ENCODE data around the gene GATA5. TPM values are rescaled to one million over a fixed set of nuclear protein-coding genes. Genes with fewer than 3 reads are reported as not detected.

GATA5 gene
- total and polyA plus RNA-seq, 7 experiments from 2014 or later, result not detected

GRCh38 chr20:62489932-62490263 is 14.1 kb upstream of the GATA5 start:
- no peaks in the 10 kb centered on the region for H3K36me3 Mint-ChIP-seq
- no peak overlapping the region for H3K27ac ChIP-seq (ENCODE audit: low read depth, low read length)
- H3K9me3 Mint-ChIP-seq, result no peaks in the 10 kb centered on the region
- peaks cover 0 to 2% (median 0%) of the 10 kb centered on the region in 7 donors for H3K4me1 Mint-ChIP-seq
- DNase-seq (no peak), ATAC-seq (no peak)
- intact Hi-C loops (cut with micrococcal nuclease), result no loop called here
- H3K27me3 ChIP-seq (ENCODE audit: control insufficient read depth in 2 of 2, insufficient read depth in 2 of 2, low read length in 2 of 2), result no peaks in the 10 kb centered on the region
- CTCF ChIA-PET, result no interaction called here
- peaks cover 16 to 43% (median 35%) of the 10 kb centered on the region in 5 donors for H3K27me3 Mint-ChIP-seq
- no peak overlapping the region for H3K4me3 Mint-ChIP-seq
- POLR2A ChIA-PET, result no interaction called here
- H3K36me3 ChIP-seq (ENCODE audit: control insufficient read depth in 2 of 3, insufficient read depth in 3 of 3, low read length in 3 of 3), result no peaks in the 10 kb centered on the region
- no peak overlapping the region for H3K27ac Mint-ChIP-seq
- H3K9me3 ChIP-seq (ENCODE audit: control insufficient read depth in 2 of 3, low read length in 3 of 3), result no peaks in the 10 kb centered on the region
- H3K4me1 ChIP-seq (ENCODE audit: control insufficient read depth in 2 of 2, insufficient read depth in 2 of 2, low read length in 2 of 2), result no peaks in the 10 kb centered on the region
- H3K4me3 ChIP-seq (ENCODE audit: low read length), result no peak overlapping the region

- ATAC-seq, result no peak
- no peak overlapping the region for H3K27ac Mint-ChIP-seq
- POLR2A ChIA-PET, result no interaction called here
These were observed 13.6 kb upstream of the GATA5 start for GRCh38 chr20:62489186-62489931.

GRCh38 chr20:62488470-62488869 is 12.7 kb upstream of the GATA5 start:
- H3K4me1 Mint-ChIP-seq, result no peaks in the 10 kb centered on the region
- ChIA-PET CTCF (no interaction called here), POLR2A (interaction anchor here (0.6 kb wide), 1 partner anchor 246 kb away, joined by 3 read pairs; no protein-coding TSS in a partner anchor)
- no peak overlapping the region for H3K27ac ChIP-seq (ENCODE audit: low read depth, low read length)
- no peak overlapping the region for H3K4me3 Mint-ChIP-seq
- no peak for ATAC-seq
- no peaks in the 10 kb centered on the region for H3K36me3 ChIP-seq (ENCODE audit: control insufficient read depth in 2 of 3, insufficient read depth in 3 of 3, low read length in 3 of 3)
- DNase-seq, result no peak
- peaks cover 20 to 58% (median 39%) of the 10 kb centered on the region in 5 donors for H3K27me3 Mint-ChIP-seq
- no peak overlapping the region for H3K27ac Mint-ChIP-seq
- H3K36me3 Mint-ChIP-seq, result no peaks in the 10 kb centered on the region
- H3K4me1 ChIP-seq (ENCODE audit: control insufficient read depth in 2 of 2, insufficient read depth in 2 of 2, low read length in 2 of 2), result no peaks in the 10 kb centered on the region
- H3K27me3 ChIP-seq (ENCODE audit: control insufficient read depth in 2 of 2, insufficient read depth in 2 of 2, low read length in 2 of 2), result no peaks in the 10 kb centered on the region
- H3K9me3 Mint-ChIP-seq, result no peaks in the 10 kb centered on the region
- no peak overlapping the region for H3K4me3 ChIP-seq (ENCODE audit: low read length)
- intact Hi-C loops (cut with micrococcal nuclease), result no loop called here
- no peaks in the 10 kb centered on the region for H3K9me3 ChIP-seq (ENCODE audit: control insufficient read depth in 2 of 3, low read length in 3 of 3)

More at GRCh38 chr20:62489186-62489931, 13.6 kb upstream of the GATA5 start:
- Mint-ChIP-seq H3K36me3 (no peaks in the 10 kb centered on the region), H3K9me3 (no peaks in the 10 kb centered on the region), H3K4me1 (no peaks in the 10 kb centered on the region), H3K27me3 (peaks cover 16 to 49% (median 35%) of the 10 kb centered on the region in 5 donors), H3K4me3 (no peak overlapping the region)
- CTCF ChIA-PET, result no interaction called here
- Histone ChIP-seq H3K27ac (ENCODE audit: low read depth, low read length) (no peak overlapping the region), H3K27me3 (ENCODE audit: control insufficient read depth in 2 of 2, insufficient read depth in 2 of 2, low read length in 2 of 2) (no peaks in the 10 kb centered on the region), H3K9me3 (ENCODE audit: control insufficient read depth in 2 of 3, low read length in 3 of 3) (no peaks in the 10 kb centered on the region), H3K36me3 (ENCODE audit: control insufficient read depth in 2 of 3, insufficient read depth in 3 of 3, low read length in 3 of 3) (no peaks in the 10 kb centered on the region), H3K4me3 (ENCODE audit: low read length) (no peak overlapping the region), H3K4me1 (ENCODE audit: control insufficient read depth in 2 of 2, insufficient read depth in 2 of 2, low read length in 2 of 2) (no peaks in the 10 kb centered on the region)
- intact Hi-C loops (cut with micrococcal nuclease), result no loop called here
- DNase-seq, result no peak

- Histone ChIP-seq H3K4me3 (ENCODE audit: low read length) (no peak overlapping the region), H3K4me1 (ENCODE audit: control insufficient read depth in 2 of 2, insufficient read depth in 2 of 2, low read length in 2 of 2) (no peaks in the 10 kb centered on the region), H3K27me3 (ENCODE audit: control insufficient read depth in 2 of 2, insufficient read depth in 2 of 2, low read length in 2 of 2) (peaks cover 3% of the 10 kb centered on the region in 2 donors), H3K36me3 (ENCODE audit: control insufficient read depth in 2 of 3, insufficient read depth in 3 of 3, low read length in 3 of 3) (no peaks in the 10 kb centered on the region), H3K27ac (ENCODE audit: low read depth, low read length) (no peak overlapping the region), H3K9me3 (ENCODE audit: control insufficient read depth in 2 of 3, low read length in 3 of 3) (no peaks in the 10 kb centered on the region)
- Mint-ChIP-seq H3K4me3 (no peak overlapping the region), H3K4me1 (peaks cover 0 to 3% (median 0%) of the 10 kb centered on the region in 7 donors), H3K9me3 (no peaks in the 10 kb centered on the region), H3K27me3 (peaks cover 27 to 65% (median 46%) of the 10 kb centered on the region in 5 donors), H3K27ac (no peak overlapping the region), H3K36me3 (no peaks in the 10 kb centered on the region)
- ATAC-seq (no peak), DNase-seq (no peak)
- intact Hi-C loops (cut with micrococcal nuclease), result no loop called here
- ChIA-PET POLR2A (no interaction called here), CTCF (no interaction called here)
These were observed 12.0 kb upstream of the GATA5 start for GRCh38 chr20:62487561-62488354.

GRCh38 chr20:62487118-62487517 is 11.3 kb upstream of the GATA5 start:
- no peaks in the 10 kb centered on the region for H3K36me3 Mint-ChIP-seq
- no peak overlapping the region for H3K27ac Mint-ChIP-seq
- H3K4me1 Mint-ChIP-seq, result peaks cover 0 to 5% (median 0%) of the 10 kb centered on the region in 7 donors
- ChIA-PET POLR2A (no interaction called here), CTCF (no interaction called here)
- peaks cover 3 to 4% of the 10 kb centered on the region in 2 donors for H3K27me3 ChIP-seq (ENCODE audit: control insufficient read depth in 2 of 2, insufficient read depth in 2 of 2, low read length in 2 of 2)
- no peaks in the 10 kb centered on the region for H3K9me3 Mint-ChIP-seq
- H3K4me3 ChIP-seq (ENCODE audit: low read length), result no peak overlapping the region
- H3K36me3 ChIP-seq (ENCODE audit: control insufficient read depth in 2 of 3, insufficient read depth in 3 of 3, low read length in 3 of 3), result no peaks in the 10 kb centered on the region
- intact Hi-C loops (cut with micrococcal nuclease), result no loop called here
- no peak overlapping the region for H3K27ac ChIP-seq (ENCODE audit: low read depth, low read length)
- no peaks in the 10 kb centered on the region for H3K9me3 ChIP-seq (ENCODE audit: control insufficient read depth in 2 of 3, low read length in 3 of 3)
- ATAC-seq, result no peak
- peaks cover 28 to 65% (median 49%) of the 10 kb centered on the region in 5 donors for H3K27me3 Mint-ChIP-seq
- DNase-seq, result no peak
- H3K4me3 Mint-ChIP-seq, result no peak overlapping the region
- H3K4me1 ChIP-seq (ENCODE audit: control insufficient read depth in 2 of 2, insufficient read depth in 2 of 2, low read length in 2 of 2), result no peaks in the 10 kb centered on the region

GRCh38 chr20:62486484-62486883 is 10.7 kb upstream of the GATA5 start:
- POLR2A ChIA-PET, result no interaction called here
- H3K27me3 Mint-ChIP-seq, result peaks cover 28 to 63% (median 48%) of the 10 kb centered on the region in 5 donors

More at GRCh38 chr20:62486484-62486883, 10.7 kb upstream of the GATA5 start:
- H3K27me3 ChIP-seq (ENCODE audit: control insufficient read depth in 2 of 2, insufficient read depth in 2 of 2, low read length in 2 of 2), result peaks cover 3 to 4% of the 10 kb centered on the region in 2 donors
- no peak overlapping the region for H3K4me3 ChIP-seq (ENCODE audit: low read length)
- H3K4me1 ChIP-seq (ENCODE audit: control insufficient read depth in 2 of 2, insufficient read depth in 2 of 2, low read length in 2 of 2), result no peaks in the 10 kb centered on the region
- CTCF ChIA-PET, result no interaction called here
- no peak overlapping the region for H3K27ac ChIP-seq (ENCODE audit: low read depth, low read length)
- no peak for DNase-seq
- intact Hi-C loops (cut with micrococcal nuclease), result no loop called here
- no peak for ATAC-seq
- Mint-ChIP-seq H3K36me3 (no peaks in the 10 kb centered on the region), H3K4me3 (no peak overlapping the region), H3K9me3 (no peaks in the 10 kb centered on the region), H3K27ac (no peak overlapping the region), H3K4me1 (peaks cover 0 to 5% (median 0%) of the 10 kb centered on the region in 7 donors)
- H3K9me3 ChIP-seq (ENCODE audit: control insufficient read depth in 2 of 3, low read length in 3 of 3), result no peaks in the 10 kb centered on the region
- H3K36me3 ChIP-seq (ENCODE audit: control insufficient read depth in 2 of 3, insufficient read depth in 3 of 3, low read length in 3 of 3), result no peaks in the 10 kb centered on the region
